NCI-H446 (cell line): ENCODE results near the gene PLIN4.

Experiments
- DNase-seq, 2 experiments: peaks; one replicate each; lab custom pipeline; 2025; lab: John Stamatoyannopoulos, UW

The PLIN4 gene

DNA sequence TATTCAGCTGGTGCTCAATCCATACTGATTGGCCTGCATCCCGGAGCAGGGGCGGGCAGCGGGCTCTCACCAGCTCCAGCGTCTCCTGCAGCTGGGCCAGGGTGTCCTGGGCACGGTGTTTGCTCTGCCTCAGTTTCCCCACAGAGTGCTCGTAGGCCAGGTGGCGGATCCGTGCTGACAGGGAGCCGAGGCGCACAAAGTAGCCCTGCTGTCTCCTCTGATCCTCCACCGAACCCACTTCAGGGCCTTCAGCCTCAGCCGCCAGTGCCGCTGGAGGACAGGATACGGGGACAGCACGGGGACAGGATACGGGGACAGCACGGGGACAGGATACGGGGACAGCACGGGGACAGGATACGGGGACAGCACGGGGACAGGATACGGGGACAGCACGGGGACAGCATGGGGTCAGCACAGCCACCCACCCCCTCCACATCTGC is 7.3 kb upstream of the PLIN4 start:
- DNase-seq, result no peak

DNA sequence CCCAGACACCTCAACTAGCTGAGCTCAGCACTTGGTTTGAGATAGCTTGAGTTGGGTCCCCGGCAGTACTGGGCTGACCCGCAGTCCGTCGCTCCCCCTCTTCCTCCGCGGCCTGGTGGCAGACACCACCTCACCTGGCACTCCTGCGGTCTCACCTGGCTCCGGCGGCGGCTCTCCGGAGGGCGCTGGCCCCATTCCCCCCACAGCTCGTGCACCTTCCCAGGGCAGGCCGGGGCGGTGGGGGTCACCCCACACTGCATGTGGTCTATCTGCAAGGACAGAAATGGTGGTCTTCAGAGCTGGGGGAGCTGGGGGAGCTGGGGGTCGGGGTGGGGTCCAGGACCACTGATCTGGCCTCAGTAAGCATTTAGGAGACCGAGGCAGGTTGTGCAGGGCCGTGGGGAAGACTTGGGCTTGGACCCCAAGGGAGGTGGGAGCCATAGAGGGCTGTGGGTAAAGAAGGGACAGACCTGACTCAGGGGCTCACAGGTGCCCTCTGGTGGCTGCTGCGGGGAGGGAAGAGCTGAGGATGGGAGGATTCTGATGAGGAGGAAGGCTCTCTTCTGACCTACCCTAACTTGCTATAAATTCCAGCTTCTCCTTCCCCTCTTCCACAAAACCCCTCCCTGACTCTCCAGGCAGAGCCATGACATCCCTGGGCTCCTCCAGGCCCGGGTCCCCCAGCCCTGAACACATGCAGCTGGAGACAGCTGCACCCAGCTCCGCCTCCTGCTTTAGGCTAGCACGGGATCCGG is 6.7 kb upstream of the PLIN4 start:
- peak; percentile 17 to 71 for DNase-seq

DNA sequence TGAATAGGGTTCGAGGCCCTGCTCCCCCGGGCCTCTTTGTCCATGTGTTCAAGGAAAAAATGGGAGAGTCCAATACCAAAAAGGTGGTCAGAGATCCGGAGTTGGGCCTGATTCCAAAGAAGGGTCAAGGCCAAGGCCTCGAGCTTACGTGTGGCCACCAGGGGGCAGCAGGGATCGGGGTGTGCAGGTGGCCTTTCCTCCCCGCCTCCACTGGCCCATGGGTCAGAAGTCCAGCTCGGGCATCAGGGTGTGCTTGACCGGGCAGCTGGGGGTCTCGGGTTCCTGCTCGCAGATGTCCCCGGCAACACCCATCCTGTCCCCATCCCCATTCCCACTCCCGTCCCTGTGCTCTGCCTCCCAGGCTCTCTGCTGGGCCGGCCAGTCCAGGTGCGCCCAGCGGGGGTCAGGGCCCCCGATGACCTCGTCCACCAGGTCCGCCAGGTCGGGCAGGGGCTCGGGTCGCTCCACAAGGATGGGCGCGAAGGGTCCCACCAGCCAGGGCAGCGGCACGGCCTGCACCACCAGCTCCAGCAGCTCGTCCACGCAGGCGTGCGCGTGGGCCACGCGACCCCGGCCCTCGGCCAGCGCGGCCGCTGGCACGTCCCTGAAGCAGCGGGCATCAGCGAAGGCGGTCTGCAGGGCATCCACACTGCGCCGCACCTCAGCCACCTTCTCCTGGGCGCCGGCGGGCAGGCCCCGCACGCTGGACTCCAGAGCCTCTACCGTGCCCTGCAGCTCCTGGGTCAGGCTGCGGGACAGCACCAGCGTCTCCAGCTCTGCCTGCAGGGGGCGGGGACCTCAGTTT is 5.2 kb upstream of the PLIN4 start:
- DNase-seq, result no peak

DNA sequence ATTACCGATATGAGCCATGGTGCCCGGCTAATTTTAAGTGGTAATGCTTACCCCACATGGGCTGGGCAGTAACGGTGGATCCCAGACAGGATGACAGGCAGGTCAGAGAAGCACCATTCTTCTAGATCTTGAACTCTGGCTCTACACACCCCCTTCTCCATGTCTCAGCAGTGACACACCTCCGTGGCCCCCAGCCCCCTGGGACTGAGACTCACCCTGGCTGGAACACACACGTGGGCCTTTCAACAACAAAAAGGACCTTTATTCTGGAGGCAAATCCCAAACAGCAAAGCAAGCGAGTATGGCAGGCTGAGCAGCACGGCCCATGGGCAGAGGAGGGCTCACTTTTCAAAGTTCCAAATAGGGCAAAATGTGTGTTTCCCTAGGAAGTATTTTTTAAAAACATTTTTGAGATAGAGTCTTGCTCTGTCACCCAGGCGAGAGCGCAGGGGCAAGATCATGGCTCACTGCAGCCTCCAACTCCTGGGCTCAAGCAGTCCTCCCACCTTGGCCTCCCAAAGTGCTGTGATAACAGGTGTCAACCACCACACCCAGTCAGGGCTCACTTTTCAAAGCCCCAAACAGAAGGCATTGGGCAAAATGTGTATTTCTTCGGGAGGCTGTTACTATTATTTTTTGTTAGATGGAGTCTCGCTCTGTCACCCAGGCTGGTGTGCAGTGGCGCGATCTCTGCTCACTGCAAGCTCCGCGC is 4.2 kb upstream of the PLIN4 start:
- DNase-seq, result no peak

DNA sequence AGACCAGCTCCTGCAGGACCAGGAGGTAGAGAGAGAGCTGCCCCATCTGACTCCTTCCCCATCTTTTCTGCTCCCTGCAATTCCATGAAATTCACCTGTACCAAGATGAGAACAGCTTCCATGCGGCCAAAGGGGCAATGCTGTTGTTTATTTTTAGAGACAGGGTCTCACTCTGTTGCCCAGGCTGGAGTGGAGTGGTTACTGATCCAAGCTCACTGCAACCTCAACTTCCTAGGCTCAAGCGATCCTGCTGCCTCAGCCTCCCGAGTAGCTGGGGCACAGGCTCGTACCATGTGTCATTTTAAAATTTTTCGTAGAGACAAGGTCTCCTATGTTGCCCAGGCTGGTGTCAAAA is 3.6 kb upstream of the PLIN4 start:
- DNase-seq, result no peak

DNA sequence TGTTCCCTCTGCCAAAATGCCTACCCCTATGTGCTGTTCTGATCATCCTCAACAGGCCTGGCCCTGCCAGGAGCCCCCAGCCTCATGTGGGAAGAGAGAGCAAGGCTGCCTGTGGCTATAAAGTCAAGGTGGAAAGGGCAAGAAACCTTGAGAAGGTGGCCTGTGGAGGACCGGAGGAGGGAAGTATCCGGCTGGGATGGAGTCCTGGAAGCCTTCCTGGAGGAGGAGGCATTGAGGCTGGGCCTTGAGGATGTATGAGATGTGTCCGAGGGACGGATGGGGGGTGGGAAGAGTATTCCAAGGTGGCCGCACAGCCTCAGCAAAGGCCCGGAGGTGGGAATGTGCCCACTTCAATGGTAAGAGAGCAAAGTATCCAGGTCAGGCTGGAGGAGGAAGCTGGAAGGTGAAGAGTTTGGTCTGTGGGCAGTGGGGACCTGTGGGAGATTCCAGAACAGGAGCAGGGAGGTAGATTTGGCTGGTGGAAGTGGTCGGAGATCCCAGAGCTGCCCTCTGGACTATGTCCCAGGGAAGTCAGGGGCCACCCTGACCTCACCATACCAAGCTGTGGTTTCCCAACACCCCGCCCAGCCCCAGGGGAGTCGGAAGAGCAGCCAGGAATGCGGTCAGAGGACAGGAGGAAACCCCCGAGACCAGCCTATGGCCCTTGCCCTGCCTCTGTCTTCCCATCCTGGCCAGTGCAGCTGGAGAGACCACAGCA is 3.0 kb upstream of the PLIN4 start:
- DNase-seq, result no peak

DNA sequence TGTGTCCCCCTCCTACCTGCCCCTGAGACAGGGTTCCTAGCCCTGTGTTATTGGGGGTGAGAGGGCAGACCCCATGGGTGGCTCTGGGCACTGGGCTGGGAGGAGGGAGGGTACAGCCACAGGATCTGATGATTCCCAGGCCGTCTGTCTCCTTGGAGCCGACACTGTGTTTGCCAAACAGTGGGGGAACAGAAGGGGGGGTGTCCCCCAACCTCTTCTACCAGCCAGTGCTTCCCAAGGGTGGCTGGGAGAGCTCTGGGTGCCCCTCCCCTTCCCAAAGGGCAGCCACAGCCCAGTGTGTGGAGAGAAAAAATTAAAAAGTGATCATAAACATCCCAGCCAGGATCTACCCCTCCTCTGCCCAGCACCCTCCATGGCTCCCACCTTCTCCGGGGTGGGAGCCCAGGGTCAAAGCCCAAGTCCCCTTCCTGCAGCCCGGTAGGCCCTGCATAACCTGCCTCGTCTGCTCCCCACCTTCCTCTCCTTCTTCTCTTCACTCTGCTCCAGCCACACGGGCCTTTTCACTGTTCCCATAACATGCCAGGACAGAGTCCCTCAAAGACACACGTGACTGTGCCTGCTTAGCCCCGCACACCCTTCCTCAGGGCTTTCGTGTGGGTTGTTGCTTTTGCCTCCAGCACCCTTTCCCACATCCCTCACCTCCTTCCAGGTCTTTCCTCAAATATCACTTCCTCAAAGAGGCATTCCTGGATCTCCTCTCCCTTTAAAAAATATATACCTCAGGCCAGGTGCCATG is 1.4 kb upstream of the PLIN4 start:
- DNase-seq, result no peak

DNA sequence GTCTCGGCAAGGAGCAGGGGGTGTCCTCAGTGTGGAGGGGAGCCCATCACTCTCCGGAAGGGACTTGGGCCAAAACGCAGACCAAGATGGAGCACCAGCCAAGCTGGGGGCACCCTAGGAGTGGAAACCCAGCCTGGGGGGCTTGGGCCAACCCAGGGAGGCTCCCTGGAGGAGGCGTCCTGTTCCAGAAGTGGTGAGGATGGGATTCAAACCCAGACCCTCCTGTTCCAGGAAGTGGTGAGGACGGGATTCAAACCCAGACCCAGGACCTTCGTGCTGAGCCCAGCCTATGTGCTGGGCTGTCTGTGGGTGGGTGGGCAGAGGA is 848 bp upstream of the PLIN4 start:
- DNase-seq, result no peak

DNA sequence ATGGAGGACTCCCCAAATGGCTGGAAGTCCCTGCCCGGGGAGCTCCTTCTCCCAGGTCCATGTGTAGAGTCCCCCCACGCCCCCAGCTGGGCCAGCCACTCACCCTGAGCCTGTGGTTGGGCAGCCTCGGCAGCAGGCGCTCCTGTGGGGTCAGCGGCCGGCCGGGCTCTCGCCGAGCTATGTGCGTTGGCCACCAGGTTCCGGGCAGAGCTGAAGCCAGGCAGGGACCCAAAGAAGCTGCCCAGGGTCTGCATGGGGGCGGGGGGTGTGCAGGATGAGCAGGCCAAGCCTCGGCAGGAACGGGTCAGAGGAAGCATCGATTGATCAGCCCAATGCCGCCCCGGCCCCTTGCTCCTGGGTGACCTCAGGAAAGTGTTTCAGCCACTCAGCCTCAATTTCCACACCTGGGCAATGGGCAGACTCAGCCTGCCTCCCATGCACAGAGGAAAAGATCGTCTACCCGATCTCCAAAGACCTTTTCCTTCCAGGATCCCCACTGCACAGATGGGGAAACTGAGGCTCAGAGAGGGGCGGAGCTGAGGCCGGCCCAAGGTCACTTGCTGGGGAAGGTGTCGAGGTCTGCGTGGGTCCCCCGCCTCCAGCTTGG is 732 bp downstream of the PLIN4 start:
- no peak for DNase-seq

DNA sequence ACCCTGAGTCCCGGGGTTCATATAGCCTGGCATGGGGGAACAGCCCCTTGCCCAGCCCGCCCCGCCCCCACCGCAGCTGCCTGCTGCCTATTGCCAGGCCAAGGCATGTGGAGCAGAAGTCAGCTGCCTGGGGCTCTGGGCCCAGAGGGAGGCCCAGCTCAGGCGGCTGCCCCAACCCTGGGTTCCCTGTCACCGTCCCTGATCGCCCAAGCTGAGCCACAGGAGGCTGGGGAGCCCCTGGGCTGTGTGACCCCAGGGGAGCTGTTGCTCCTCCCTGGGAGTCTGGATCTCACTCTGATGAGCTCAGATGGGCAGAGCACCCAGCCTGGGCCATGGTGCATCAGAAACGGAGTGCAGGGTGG is 1.4 kb downstream of the PLIN4 start:
- DNase-seq, result peak in 1 of 2 experiments; percentile 16

DNA sequence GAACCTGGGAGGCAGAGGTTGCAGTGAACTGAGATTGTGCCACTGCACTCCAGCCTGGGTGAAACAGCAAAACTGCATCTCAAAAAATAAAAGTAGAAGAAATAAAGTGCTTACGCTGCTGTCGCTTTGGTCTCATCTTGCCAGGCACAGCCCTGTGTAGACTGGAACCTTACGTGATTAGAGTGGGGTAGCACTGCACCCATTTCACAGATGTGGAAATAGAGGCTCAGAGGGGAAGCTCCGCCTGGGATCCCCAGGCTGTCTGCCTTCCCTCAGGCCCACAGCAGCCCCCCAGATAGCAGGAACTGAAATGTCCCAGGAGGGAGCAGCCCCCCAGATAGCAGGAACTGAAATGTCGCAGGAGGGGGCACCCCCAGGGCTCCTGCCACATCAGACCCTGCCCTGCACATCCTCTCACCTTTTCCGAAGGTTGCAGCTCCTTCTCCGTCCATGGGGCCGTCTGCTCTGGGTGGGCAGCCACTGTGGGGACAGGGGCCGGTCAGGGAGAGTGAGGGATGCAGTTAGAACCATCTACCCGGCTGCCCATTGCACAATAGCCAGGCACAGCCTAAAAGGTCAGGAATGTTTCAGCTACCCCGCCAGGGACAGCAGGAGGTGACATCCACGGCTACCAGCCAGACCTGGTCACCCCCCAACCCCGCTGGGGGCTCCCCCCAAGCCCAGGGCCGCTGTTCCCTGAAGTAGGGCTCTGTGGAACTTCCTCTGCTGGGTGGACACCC is 1.9 kb downstream of the PLIN4 start:
- no peak for DNase-seq

DNA sequence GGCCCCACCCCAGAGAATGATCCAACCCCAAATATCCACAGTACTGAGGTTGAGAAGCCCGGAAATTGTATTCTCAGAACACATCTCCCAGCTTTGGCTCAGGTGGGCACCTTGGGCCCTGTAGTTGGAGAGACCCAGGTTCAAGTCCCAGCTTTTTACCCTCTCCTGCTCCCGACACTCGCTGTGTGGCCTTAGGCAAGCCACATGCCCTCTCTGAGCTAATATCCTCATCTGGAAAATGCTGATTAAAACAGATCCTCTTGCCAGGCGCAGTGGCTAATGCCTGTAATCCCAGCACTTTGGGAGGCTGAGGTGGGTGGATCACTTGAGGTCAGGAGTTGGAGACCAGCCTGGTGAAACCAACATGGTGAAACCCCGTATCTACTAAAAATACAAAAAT is 2.6 kb downstream of the PLIN4 start:
- DNase-seq, result no peak

DNA sequence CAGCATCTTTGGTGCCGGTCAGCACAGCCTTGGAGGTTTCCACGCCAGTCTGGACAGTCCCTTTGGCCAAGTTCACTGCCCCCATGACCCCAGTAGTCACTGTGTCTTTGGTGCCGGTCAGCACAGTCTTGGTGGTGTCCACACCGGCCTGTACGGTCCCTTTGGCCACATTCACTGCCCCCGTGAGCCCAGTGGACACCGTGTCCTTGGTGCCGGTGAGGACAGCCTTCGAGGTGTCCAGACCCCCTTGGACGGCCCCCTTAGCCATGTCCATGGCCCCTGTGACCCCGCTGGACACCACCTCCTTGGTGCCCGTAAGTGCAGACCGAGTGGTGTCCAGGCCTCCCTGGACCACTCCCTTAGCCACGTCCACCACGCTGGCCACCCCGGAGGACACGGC is 5.0 kb downstream of the PLIN4 start:
- no peak for DNase-seq

DNA sequence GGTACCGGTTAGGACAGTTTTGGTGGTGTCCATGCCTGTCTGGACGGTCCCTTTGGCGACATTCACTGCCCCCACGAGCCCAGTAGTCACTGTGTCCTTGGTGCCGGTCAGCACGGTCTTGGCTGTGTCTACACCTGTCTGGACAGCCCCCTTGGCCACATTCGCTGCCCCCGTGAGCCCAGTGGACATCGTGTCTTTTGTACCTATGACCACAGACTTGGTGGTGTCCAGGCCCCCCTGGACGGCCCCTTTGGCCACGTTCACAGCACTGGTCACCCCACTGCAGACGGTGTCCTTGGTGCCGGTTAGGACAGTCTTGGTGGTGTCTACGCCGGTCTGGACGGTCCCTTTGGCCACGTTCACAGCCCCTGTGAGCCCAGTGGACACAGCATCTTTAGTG is 6.2 kb downstream of the PLIN4 start:
- DNase-seq, result no peak

DNA sequence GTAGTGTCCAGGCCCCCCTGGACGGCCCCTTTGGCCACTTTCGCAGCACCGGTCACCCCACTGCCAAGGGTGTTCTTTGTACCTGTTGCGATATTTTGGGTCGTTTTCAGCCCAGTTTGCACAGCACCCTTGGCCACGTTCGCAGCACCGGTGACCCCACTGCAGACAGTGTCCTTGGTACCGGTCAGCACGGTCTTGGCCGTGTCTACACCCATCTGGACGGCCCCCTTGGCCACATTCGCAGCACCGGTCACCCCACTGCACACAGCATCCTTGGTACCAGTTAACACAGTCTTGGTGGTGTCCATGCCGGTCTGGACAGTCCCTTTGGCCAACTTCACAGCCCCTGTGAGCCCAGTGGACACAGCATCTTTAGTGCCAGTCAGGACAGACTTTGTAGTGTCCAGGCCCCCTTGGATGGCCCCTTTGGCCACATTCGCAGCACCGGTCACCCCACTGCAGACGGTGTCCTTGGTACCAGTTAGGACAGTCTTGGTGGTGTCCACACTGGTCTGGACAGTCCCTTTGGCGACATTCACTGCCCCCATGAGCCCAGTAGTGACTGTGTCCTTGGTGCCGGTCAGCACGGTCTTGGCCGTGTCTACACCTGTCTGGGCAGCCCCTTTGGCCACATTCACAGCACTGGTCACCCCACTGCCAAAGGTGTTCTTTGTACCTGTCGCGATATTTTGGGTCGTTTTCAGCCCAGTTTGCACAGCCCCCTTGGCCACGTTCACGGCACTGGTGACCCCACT is 6.8 kb downstream of the PLIN4 start:
- no peak for DNase-seq

DNA sequence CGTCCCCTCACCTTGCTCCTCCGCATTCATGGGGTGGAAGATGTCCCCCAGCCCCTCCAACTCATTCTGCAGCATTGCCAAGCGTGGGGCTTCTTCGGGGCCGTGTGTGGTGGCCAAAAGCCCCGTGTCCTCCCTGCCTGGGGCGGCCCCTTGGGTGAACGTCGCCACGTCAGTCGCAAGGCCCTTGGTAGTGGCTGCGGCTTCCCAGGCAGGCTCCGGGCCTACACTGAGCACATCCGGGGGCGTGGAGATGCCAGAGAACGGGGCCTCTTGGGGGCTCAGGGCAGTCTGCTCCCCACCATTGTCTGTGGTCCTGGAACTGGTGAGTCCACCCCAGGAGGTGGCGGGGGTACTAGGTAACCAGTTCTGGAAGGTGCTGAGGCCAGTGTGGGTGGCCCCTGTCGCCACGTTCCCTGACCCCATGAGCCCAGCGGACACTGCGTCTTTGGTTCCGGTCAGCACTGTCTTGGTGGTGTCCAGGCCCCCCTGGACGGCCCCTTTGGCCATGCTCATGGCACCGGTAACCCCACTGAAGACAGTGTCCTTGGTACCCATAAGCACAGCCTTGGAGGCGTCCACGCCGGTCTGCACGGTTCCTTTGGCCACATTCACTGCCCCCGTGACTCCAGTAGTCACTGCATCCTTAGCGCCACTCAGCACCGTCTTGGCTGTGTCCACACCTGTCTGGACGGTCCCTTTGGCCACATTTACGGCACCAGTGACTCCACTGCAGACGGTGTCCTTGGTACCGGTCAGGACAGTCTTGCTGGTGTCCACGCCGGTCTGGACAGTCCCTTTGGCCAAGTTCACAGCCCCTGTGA is 7.6 kb downstream of the PLIN4 start:
- DNase-seq, result no peak

DNA sequence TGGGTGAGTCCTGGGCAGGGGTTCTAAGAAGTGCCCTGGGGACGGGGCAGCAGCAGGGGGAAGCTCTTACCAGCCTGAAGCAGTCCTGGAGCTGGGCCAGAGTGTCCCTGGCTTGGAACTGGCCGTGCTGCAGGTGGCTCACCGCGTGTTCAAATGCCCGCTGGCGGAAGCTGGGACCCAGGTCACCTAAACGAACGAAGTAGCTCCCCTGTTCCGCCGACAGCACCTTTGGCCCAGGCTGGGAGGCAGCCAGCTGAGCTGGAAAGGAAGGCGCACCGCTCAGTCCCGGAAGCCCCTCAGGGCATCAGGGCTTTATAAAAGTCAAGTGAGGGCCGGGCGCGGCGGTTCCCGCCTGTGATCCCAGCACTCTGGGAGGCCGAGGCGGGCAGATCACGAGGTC is 9.6 kb downstream of the PLIN4 start:
- DNase-seq, result no peak

DNA sequence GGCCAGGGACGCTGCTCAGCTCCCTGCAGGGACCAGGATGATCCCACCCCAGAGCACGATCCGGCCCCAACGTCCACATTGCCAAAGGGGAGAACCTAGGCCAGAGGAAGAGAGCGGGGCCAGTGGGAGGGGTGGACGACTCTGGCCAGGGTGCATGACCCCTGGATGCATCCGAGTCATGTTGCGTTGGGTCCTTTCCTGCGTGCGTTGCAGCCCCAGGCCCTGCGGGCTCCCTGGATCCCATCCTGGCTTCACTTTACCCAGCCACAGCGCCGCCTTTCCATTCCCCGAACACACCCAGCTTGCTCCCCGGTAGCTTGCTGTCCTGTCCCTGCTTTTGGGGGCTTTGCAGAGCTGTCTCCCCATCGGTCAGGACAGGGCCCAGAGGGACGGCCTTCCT is 10.5 kb downstream of the PLIN4 start:
- no peak for DNase-seq

DNA sequence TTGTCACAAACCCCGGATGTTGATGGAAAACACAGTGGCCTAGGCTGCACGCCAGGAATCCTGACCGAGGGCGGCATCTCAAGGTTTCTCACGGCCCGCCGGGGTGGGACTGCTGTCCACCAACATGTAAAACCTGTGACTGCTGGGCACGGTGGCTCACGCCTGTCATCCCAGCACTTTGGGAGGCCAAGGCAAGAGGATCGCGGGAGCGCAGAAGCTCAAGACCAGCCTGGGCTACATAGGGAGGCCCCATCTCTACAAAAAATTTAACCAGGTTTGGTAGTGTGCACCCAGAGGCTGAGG is 11.2 kb downstream of the PLIN4 start:
- no peak for DNase-seq
